Stimulated activated CD8-positive, alpha-beta memory T cell treated with anti-CD3 and anti-CD28 coated beads, Interleukin-7, amount 100 ng/mL, for 4 hours (primary cell): Measurements from ENCODE around the gene CA10.

ENCODE experiments used
- DNase-seq, 2 donors: peaks; one replicate each; pipeline ENCODE4 v3.0.0-alpha.2; 2020; ENCODE audit warnings: low read depth in 2 of 2

CA10 gene

DNA sequence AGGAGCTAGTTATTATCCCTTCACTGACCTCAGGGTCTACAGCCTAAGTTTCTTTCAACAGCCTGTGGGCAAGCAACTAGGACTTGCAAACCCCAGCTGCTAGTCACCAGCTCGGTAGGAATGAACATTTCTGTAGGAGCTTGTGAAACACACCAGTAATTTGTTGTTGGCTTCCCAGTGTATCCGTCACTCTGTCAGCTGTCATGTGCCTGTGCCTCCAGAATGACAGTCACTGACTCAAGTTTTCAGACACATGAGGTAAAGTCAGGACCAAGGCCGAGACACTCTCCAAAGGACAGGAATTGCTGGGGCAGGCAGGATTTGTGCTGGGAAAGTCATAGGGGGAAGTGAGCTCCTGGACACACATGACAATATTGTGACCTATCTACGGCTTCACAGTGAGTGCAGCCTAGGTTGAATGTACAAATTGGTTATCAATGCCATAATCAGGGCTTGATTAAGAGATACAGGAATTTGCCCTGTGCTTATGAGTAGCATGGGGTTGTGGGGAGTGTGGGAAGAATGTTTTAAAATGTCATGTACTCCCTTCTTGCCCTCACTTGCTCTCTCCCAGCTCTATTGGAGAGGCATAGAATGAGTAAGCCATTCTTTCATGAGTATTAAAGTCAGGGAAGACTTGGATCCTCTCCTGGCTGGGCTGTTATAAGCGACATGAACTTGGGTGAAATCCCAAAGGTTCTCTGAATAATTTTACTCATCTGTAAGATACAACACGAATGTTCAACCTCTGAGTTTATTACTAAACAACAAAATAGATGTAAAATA is 506.8 kb downstream of the CA10 start:
- DNase-seq, result no peak

DNA sequence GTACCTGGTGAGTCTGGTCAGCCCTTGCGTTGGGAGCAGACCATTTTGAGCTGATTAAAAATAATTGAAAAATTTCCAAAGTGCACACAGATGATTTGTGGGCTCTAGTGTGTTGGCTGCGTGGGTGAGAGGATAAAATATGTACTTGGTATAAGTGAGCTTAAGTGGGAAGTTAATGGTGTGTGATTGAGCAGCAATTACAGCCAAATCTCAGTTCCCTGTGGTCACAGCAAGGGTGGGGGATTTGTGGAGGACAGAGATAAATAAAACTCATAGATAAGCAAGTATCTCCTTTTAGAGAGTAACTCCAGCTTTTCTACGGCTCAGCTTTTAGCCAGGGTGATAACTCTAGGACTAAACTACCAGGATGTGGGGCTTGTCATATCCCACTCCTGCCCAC is 507.7 kb downstream of the CA10 start:
- no peak for DNase-seq

DNA sequence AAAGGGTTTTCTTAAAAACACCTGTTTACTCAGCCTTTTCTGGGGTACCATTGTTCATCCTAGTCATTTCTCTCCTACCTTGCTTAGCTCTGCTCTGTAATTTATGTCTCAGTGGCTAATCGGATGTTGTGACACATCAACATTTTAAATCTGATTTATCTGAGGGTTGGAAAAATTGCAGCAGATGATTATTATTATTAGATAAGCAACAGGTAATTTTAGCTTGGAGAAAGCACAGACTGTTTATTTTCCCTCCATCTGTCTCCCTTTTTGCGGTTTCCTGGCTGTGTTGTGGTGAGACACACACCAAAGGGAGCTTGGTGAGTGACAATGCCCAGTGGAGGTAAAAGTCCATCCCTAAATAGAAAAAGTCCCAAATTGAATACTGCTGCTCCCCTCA is 508.3 kb downstream of the CA10 start:
- no peak for DNase-seq

DNA sequence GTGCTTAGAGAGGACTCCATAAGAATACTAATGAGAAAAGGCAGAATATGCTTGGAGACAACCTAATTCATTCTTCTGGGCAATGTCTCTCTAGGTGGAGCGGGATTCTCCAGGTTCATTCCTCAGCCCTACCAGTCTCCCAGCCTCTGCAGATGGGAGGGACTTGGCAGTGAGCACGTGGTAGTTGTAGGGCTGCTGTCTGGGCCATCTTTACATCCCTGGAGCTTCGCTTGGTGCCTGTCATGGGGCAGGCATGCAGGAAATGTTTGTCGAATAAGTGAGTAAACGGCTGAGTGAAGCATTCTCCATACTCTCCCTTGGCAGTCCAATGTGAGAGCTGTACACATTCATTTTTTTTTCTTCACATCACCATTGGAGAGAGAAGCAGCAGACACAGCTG is 510.7 kb downstream of the CA10 start:
- no peak for DNase-seq

DNA sequence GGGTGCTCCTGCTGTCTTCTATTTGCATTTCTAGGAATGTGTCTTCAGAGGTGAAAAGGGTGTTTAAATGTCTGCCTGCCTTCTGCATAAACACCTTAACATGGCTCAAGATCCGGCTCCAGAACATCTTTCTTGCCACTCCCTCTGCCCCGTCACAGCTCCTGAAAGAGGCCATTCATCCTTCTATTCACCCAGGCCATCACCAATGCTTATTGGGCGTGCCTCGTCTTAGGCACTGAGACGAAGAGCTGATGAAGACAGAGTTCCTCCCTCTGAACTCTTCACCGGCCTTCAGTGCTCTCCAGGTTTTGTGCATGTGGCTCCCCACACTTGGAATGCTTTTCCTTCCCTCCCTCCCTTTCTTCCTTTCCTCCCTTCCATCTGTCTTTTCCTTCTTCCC is 511.4 kb downstream of the CA10 start:
- DNase-seq, result no peak

DNA sequence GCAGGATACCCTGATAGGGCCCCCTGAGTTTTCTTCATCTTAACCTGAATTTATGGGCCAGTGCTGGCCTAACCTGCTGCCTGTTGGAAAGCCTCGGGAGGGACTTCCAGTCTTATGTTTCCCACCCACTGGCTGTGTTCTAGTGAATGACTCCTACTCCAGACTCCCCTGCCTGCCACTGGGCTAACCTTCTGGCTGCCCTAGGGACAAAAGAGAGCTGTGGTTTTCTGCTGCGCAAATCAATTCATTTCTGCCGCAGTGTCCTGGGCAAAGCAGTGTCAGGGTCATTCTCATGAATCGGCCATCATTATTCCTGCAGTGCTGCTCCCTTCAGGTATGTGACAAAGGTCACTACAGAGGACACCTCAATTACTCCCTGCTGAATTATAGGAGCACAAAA is 512.0 kb downstream of the CA10 start:
- DNase-seq, result no peak

DNA sequence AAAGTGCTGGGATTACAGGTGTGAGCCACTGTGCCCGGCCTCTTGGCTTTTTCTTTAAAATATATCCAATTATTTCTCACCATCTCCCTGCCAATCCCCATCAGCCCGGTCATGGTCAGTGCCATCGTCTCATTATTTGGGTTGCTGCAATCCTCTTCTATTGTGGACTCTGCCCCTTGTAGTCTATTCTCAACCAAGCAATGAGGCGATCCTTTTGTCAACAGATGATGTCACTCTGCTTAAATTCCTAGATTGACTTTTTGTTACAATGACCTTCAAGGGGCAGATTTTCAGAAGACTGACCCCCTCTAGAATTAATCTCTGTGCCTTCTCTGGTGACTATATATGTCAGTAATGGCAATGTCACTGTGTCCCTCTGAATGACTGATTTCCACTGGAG is 513.5 kb downstream of the CA10 start:
- no peak for DNase-seq

DNA sequence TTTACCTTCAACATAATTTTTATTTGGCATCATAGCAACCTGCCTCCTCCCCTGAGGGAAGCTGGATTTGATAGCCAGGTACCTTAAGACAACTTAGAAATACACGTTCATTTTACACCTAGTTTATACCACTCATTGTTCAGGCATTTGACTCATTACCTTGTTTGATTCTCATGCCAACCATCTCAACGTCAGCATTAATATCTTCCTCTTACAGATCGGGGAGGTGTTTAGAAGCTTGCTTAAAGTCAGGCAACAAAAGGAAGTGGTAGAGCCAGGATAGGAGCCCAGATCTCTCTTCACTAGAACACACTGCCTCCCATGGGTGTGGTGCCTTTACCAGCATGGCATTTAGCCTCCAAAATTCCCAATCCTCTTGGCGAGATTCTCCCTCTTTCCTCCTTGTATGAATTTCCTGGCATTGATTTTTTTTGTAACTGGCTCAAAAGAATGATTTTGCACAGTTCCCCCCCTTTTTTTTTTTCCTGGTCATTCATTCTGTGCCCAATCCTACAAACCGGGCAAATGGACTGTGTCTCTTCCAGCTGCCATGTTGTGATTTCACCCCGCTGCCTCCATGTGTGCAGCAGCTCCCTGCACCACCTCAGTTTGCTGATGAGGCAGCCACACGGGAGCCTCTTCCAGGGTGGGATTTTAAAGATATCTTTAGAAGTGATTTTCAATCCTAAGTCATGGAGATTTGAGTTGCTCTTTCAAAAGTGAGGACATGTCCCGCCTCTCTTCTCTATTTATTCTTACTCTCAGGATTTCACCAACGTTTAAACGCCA is 514.6 kb downstream of the CA10 start:
- DNase-seq, result no peak

DNA sequence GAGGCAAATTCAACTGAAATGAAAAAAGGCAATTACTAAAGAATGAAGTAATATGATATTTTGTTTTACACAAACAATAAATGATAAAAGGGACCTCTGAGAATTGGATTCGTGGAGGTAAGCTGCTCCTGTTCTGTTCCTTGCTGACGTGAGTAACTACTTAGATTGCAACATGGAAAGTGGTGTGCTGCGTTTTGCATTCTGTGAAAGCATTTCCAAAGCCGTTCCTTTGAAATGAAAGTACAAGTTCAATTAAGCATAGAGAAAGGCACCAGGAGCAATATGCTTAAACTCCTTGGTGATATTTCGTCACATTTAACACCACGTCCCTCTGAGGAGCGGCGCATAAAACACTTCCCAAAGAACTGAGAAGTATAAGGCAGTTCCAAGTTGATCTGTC is 516.5 kb downstream of the CA10 start:
- DNase-seq, result no peak

DNA sequence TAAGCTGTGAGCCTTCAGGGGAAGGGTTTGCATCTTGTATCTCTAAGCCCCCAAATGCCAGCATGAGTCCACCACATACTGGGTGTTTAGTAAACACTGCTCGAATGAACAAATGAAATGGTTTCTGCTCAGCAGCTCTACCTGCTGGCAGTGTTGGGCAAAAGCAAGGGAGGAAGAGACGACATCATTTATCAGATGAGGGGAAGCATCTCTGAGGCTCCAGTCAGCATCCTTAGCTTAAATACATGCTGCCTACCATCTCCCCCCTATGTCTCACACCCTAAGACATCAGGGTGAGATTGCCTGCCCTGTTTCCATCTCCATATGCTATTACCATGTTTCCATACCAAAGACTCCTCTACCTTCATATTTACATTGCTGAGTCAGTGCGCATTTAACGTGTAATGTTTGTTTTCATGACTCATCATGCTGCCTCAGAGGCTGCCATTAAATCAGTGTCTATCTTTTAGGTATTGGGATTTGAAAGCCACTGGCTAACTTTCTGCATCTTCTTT is 518.3 kb downstream of the CA10 start:
- no peak for DNase-seq

DNA sequence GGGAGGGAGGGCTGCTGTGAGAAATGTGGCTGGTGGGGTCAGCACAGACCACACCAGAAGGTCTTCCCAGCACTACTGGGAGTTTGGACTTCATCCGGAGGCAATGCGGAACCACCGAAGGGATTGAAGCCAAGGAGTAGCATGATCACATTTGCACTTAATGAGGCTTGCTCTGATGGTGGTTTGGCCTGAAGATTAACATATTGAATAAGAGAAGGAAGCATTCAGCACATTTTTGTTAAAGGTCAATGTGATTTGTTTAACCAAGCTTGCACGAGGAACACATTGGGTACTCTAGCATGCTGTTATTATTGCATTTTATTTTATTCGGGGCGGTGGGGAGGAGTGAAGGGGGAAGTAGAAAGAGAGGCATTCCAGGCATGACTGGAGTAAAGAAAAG is 519.5 kb downstream of the CA10 start:
- no peak for DNase-seq

DNA sequence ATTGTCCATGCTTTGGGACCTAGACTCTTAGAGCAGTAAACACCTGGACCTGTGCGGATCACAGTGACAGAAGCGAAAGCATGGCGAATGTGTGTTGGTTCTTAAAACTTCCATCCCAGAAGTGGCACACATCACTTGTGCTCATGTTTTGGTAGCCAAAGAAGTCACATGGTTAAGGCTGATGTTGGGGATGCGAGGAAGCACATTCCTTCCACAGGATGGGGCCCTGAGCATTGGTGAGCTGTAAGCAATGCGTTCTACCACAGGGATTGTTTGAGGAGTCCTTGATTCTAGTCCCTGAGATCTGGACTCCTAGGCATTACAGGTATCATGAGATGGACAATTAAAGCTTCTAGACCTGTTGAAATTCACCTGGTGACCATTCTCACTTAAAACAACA is 522.2 kb downstream of the CA10 start:
- no peak for DNase-seq

DNA sequence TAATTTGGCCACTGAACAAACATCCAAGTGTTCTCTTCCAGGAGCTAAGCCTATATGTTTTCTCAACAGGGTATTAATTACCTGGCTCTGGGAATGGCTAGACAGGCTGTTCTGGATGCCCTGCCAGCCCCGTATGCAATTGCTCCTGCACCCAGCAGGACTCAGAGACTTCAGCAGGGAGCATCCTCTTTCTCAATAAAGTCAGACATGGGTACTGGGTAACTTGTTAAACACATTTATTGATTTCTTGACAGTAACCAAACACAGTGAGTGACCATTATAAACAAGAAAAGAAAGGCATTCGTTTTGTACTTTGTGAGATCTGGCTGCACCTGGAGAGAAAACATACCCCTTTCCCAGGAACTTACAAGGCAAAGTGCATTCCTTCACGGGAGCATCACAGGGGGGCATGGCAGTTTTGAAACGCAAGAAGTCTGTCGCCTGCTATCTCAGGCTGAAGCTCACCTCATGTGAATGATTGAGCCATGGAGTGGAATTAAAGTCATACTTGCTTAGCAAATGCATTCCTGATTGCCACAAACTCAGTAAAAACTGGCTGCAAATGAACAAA is 528.3 kb downstream of the CA10 start:
- no peak for DNase-seq

DNA sequence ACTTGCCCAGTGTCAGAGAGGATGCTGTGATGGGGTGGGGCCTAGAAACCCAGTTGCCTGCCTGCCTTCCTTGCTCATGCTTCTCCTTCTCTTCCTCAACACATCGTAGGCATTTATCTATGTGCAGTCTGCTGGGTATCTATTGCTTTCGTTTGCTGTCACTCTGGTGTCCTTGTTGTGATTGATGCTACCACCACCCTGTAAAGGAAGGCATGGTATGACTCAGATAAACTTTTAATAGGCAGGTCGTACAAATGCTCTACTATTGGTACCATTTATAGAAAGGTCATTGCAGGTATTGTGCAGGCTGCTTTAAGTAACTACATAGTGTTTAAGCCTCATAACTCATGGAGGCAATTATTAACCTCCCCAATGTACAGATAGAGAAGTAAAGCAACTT is 529.3 kb downstream of the CA10 start:
- no peak for DNase-seq

DNA sequence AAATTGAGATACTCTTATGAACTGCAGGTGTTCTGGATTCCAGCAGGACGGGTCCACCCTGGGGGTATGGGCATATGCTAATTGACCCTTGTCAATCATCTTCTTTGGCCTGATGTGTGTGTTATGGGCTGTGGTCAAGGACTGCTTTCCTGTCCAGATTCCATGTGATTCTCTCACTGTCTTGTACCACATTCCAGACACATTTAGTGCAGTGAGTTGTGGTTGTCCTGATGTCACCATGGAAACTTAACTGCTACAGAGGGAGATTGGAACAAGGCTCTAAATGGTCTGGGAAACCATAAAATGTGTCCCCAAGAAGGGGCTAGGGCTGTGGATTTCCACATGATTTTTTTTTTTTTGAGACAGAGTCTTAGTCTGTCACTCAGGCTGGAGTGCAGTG is 530.7 kb downstream of the CA10 start:
- no peak for DNase-seq

DNA sequence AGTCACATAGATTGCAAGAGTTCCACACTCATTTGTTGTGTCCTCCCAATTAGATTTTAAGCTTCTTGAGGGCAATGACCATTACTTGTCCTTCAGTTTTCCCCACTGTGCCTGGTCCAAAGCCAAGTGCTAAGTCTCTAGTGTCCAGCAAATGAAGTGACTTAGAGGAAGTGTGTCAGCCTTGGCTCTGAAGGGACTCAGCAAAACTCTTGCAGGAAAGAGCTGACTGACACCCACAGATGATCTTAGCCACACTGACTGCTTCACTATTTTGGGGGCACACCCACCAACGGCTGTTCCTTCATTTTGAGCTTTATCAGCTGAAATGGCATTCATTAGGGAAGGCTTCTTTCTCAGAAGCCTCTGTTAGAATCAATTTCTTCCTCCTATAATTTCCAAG is 540.0 kb downstream of the CA10 start:
- DNase-seq, result no peak

DNA sequence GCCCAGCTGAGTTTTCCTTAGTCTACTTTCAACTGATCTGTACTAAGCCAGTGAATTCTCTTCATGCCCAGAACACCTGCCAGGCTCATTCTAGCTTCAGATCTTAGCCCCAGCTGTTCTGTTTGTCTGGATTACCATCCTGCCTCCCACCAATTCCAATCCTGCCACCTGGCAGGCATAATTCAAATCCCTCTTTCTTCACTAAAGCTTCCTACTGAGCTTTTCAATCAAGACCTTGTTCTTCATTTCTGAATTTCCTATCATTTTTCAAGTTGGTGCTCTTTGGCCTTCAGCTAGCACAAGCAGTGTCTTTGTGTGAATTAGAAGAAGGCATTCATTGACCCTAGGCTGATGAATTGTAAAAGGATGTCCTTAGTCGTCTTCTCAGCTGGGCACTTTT is 540.5 kb downstream of the CA10 start:
- DNase-seq, result no peak

DNA sequence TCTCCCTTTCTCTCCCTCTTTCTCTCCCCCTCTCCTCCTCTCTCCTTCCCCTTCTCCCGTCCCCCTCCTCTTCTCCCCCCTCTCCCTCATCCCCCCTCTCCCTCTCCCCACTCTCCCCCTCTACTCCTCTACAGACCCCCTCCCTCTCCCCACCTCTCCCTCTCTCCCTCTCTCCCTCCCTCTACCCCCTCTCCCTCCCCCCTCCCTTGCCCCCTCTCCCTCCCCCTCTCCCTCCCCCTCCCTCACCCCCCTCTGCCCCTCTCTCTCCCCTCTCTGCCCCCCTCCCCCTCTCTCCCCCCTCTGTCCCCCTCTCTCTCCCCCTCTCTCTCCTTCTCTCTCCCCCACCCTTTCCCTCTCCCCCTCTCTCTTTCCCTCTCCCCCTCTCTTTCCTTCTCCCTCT is 545.3 kb downstream of the CA10 start:
- no peak for DNase-seq

DNA sequence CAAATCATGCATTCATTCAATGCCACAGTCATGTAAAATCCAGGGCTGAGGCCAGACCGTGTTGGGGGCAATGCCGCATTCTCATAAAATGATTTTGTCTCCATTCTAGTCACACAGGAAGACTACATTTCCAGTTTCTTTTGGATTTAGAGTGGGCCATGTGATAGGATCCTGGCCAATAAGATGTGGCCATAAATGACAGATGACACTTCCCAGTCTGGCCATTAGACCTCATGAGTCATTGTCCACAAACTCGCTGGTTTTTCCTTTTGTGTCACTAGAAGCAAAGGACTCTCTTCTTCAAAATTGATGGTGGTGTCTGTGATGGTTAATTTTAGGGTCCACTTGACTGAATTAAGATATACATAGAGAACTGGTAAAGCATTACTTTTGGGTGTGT is 545.8 kb downstream of the CA10 start:
- no peak for DNase-seq

DNA sequence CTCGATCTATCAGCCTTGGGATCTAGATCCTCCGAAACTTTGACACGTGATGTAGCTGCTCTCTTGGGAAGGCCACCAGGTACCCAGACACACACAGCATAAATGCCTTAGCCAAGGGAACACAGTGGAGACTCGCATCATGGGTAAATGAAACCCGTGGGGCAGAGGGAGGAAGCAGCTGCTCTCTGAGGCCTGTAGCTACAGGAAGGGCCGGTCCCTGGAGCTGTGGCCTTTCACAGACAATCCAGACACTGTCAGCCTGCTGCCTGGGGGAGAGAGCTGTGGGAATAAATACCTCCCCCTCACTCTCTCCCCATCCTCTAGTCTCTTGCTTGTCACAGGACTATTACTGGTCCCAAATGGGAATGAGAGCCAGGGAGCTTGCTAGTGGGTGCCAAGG is 546.9 kb downstream of the CA10 start:
- DNase-seq, result no peak

DNA sequence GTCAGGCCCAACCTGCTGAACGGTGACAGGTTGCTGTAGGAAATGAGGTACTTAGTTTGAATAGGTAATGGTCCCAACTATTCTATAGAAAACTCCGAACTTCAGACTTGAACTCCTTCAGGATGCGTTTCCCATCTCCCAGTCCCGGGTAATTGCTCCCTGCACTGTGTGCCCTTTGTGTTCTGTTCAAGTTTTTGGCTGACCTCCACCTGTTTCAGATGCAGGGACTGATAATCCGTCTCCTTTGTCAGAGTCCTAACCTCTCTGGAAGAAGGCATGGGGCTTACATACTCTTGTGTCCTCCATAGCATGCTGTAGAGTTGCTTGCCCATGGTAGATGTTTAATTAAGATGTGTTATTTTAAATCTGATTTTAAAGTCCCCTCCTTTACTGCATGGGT is 547.7 kb downstream of the CA10 start:
- DNase-seq, result no peak

DNA sequence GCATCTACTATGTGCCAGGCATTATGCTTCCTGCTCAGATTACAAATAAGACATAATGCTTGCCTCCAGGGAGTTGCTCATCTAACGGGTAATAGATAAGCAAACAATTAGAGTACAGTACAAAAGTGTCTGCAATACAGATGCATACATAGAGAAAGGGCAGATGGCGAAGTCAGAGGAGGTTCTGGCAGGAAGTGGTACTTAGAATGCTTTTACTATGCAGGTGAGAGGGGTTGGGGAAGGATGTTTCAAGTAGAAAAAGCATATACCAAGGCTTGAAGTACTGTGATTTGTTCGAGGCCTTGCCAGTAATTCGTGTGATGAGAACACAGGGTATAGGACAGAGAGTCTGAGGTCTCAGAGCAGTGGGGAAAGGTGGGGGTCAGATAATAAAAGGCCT is 548.4 kb downstream of the CA10 start:
- DNase-seq, result no peak
